Right forelimb (tissue), 1 donor: Measurements from ENCODE around the gene TCF3.
A peak's percentile ranks its signal among the peaks of the same experiment; 100 is the strongest.

Source experiments
- DNase-seq: peaks from one replicate; pipeline ENCODE4 v3.0.0-alpha.2; 2018

The TCF3 gene

GRCh38 chr19:1629256-1629808 is 23.1 kb downstream of the TCF3 start:
- peak; percentile 34 for DNase-seq

DNA sequence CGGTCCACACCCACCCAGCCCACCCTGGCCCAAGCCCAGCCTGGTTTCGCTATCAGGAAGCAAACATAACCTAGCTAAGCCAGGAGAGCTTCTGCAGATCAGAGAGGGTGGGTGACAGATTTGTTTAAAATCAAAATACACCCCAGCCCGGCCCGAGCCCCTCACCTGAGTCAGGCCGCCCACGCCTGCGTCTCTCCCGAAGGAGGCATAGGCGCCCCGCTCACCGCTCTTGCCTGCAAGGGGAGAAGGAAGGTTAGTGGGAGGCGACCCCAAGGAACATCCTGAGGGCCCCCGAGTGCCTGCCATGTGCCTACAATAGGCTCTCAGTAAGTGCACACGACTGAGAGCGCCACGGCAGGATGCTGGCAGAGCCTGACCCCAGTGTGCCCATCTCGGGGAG is 25.2 kb downstream of the TCF3 start:
- DNase-seq: peak; percentile 39

GRCh38 chr19:1626417-1627010 is 25.9 kb downstream of the TCF3 start:
- peak; percentile 32 for DNase-seq

- DNase-seq: peak; percentile 57
Measured at GRCh38 chr19:1624458-1624857, 28.0 kb downstream of the TCF3 start.

DNA sequence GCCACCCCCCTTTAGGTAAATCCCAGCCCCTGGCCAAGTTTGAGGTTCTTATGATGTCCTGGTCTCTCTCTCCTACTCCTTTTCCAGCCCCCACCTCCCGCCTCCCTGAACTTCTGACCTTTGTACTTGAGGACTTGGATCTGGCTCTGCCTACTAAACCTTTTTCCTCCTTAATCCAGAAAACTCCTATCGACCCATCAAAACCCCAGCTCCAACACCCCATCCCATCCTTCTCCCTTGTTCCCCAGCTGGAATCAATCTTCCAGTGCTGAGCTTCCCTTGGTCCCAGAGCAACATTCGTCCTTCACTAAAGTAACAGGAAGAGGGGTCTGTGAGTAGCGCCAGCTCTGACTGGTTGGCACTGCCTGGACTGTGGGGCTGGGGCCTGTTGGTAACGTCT is 29.9 kb downstream of the TCF3 start:
- DNase-seq: no peak

DNA sequence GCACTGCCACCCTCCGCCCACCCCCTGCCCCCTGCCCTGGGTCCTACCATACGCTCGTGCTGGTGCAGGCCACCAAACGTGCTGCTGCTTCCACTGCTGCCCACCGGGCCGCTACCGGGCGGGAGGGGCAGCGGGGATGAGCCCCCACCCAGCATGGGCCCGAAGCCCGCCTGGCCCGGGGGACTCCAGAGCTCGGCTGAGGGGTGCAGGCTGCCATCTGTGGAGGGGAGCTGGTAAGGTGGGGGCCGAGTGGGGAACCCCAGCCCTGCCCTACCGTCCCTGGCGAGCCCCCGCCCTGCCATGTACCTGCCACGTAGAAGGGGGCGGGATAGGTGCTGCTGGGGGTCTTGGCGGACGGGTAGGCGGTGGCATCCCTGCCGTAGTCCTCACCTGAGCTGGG is 30.4 kb downstream of the TCF3 start:
- DNase-seq: no peak

DNA sequence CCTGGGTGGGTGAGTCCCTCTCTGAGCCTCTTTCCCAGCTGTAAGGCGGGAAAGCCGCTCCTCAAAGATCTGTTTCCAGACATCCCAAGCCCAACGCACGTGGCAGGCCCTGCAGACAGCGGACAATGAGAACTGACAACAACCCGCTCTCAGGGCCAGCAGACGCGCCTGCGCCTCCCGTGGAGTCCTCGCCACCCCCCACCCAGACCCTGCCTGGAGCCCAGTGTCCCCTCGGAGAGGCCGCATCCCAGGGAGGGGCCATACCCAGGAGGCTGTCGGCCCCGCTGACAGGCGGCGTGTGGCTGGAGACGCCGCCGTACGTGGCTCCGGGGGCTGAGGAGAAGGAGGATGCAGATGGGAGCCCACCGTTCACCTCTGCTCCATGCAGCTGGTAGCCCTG is 30.8 kb downstream of the TCF3 start:
- DNase-seq: no peak

- DNase-seq: no peak
Measured at GRCh38 chr19:1621021-1621420, 31.4 kb downstream of the TCF3 start.

- no peak for DNase-seq
Measured at GRCh38 chr19:1620502-1620901, 31.9 kb downstream of the TCF3 start.

GRCh38 chr19:1619703-1620102 is 32.7 kb downstream of the TCF3 start:
- DNase-seq: no peak

GRCh38 chr19:1619094-1619439 is 33.3 kb downstream of the TCF3 start:
- DNase-seq: no peak

- DNase-seq: no peak
Measured at GRCh38 chr19:1618157-1619093, 34.0 kb downstream of the TCF3 start.

DNA sequence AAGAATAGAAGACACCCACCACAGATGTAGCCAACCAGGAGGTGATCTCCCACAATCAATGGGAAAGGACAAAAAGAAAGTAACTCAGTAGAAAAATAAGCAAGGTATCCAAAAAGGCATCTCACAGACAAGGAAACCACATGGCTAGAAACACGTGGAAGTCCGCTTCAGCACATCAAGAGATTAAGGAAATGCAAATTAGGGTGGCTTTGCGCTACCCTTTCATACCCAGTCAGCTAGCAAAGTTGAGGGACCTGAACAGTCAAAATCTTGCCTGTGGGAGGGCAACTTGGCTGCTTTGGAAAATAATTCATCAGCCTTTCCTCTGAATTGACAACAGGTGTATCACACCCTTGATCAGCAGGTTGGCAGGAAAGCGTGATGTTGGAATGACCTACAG is 35.5 kb downstream of the TCF3 start:
- no peak for DNase-seq

DNA sequence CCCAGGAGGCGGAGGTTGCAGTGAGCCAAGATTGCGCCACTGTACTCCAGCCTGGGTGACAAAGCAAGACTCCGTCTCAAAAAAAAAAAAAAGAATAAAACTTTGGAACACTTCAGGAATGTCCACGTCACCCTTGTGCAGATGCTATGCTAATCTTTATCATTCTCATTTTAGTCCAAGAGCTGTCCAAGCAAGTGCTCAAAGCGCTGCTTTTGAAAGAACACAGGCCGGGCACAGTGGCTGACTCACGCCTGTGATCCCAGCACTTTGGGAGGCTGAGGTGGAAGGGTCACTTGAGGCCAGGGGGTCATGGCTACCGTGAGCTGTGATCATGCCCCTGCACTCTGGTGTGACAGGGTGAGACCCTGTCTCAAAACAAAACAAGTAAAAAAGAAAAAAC is 36.0 kb downstream of the TCF3 start:
- no peak for DNase-seq

GRCh38 chr19:1615156-1615765 is 37.2 kb downstream of the TCF3 start:
- DNase-seq: no peak

- no peak for DNase-seq
Measured at GRCh38 chr19:1613808-1614570, 38.4 kb downstream of the TCF3 start.

- no peak for DNase-seq
Measured at GRCh38 chr19:1613146-1613545, 39.3 kb downstream of the TCF3 start.

- DNase-seq: no peak
Measured at GRCh38 chr19:1612114-1613086, 40.0 kb downstream of the TCF3 start.

- no peak for DNase-seq
Measured at GRCh38 chr19:1611353-1611752, 41.1 kb downstream of the TCF3 start.

DNA sequence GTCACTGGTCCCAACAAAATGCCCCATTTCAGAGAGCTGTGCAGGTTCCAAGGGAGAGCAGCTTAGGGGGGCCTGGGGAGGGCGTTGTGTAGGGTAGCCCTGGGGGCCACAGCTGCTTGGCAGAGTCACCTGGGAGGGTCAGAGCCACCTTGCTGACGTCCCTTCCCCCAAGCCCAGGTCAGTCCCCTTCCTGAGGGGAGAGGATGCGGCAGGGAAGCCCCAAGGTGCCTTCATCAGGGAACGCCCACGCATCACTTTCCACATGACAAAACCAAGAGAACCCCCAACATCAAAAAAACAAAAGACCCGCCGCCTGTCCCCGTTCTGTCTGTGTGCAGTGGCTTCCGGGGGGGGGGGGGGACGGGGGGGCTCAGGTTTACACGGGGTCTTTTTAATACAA is 41.8 kb downstream of the TCF3 start:
- DNase-seq: no peak

- no peak for DNase-seq
Measured at GRCh38 chr19:1609680-1610474, 42.5 kb downstream of the TCF3 start.
